Activated T-cell treated with anti-CD3 and anti-CD28 coated beads, Interleukin-2, amount 50 U/mL, for 72 hours (primary cell): ENCODE measurements around the gene PDCL2. TPM values are rescaled to one million over a fixed set of nuclear protein-coding genes. Genes with fewer than 3 reads are reported as not detected.
A peak's percentile ranks its signal among the peaks of the same experiment; 100 is the strongest.
"Not testable (repeated sequence)": the region's sequence is repeated elsewhere in the genome, so short reads cannot be mapped to it uniquely, and the experiment has no call there.

Experiments used
- ATAC-seq, 2 donors: fragments of 150-1000 bp; cut with Tn5 transposase; replicated peaks in 1 of 2; 2 replicates each; pipeline ENCODE4 v1.10.0; 2021; ENCODE audit warnings: moderate library complexity in 2 of 2, mild to moderate bottlenecking in 1 of 2
- DNase-seq, 2 donors: peaks; one replicate each; pipeline ENCODE4 v3.0.0; 2021 to 2022; ENCODE audit warnings: mixed read lengths in 1 of 2
- H3K27ac Mint-ChIP-seq: one replicate; pipeline ENCODE4 v1.8.0; 2022; ENCODE audit warnings: mild to moderate bottlenecking, moderate library complexity, mixed read lengths
- H3K27me3 Mint-ChIP-seq: one replicate; pipeline ENCODE4 v1.8.0; 2022; ENCODE audit warnings: low read depth, mixed read lengths
- H3K36me3 Mint-ChIP-seq, 2 donors: one replicate each; pipeline ENCODE4 v1.8.0; 2022; ENCODE audit warnings: mixed read lengths in 2 of 2, mild to moderate bottlenecking in 1 of 2; ENCODE audit not compliant: insufficient read depth in 2 of 2
- H3K4me1 Mint-ChIP-seq: one replicate; pipeline ENCODE4 v1.8.0; 2022; ENCODE audit warnings: low read depth, mixed read lengths
- H3K4me3 Mint-ChIP-seq, 2 donors: one replicate each; pipeline ENCODE4 v1.8.0; 2022; ENCODE audit warnings: mild to moderate bottlenecking in 2 of 2, mixed read lengths in 2 of 2, moderate library complexity in 2 of 2
- H3K9me3 Mint-ChIP-seq, 2 donors: one replicate each; pipeline ENCODE4 v1.8.0; 2022; ENCODE audit warnings: mixed read lengths in 2 of 2
- total RNA-seq, 2 donors: library from RNA; stranded (reverse); gene quantifications; one replicate each; pipeline ENCODE4 v1.2.3, GENCODE V29; 2022

Gene PDCL2
- total RNA-seq, 2 donors from 2014 or later = not detected

DNA sequence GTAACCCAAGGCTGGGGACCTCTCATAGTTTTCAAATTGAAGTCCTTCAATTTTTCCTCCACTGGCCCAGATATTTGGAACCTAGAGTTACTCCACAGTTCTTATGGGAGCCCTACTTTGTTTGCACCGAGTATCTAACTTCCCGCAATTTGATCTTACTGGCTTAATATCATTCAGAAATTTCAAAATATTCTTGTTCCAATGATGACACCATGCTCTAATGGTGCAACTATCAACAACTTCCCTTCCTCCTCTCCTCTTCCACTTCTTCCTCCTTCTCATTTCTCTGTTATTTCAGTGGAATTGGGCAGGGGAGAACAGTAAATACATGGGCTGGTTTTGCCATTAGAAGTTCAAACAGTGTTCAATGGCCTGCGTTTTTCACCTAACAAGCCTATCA, 20.2 kb downstream of the PDCL2 start:
- Mint-ChIP-seq H3K36me3 (peaks cover 4 to 6% of the 10 kb centered on the region in 2 donors), H3K27ac (no peak overlapping the region), H3K27me3 (peaks cover 6% of the 10 kb centered on the region), H3K4me3 (no peak overlapping the region), H3K9me3 (peaks cover 1 to 4% of the 10 kb centered on the region in 2 donors), H3K4me1 (peaks cover 14% of the 10 kb centered on the region)
- no peak for ATAC-seq
- DNase-seq = no peak

DNA sequence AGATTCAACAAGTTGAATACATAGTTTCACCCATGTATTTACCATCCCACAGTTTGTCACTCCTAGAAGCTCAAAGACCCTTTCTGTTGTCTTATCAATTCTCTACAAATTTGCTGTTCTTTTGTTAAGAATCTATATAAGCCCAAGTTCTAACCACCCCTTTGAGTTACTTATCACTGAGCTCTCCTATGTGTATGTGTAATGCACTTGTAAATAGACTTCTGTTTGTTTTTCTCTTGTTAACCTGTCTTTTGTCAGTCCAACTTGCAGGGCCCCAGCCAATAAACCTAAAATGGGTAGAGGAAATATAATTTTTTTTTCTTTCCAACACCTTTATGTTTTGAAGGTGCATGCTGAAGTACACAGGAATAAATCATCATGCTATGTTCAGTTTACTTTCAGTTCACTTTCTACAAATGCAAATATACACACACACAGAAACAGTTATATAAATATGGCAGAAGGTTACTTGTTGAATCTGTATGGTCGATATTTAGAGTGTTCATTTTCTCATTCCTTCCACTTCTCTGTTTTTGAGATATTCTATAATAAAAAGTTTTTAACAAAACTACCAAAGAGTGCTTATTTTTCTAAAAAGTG, 23.0 kb downstream of the PDCL2 start:
- ATAC-seq = no peak
- no peaks in the 10 kb centered on the region for H3K36me3 Mint-ChIP-seq
- no peaks in the 10 kb centered on the region for H3K9me3 Mint-ChIP-seq
- H3K27ac Mint-ChIP-seq = no peak overlapping the region
- peaks cover 6% of the 10 kb centered on the region for H3K27me3 Mint-ChIP-seq
- DNase-seq = no peak
- no peak overlapping the region for H3K4me3 Mint-ChIP-seq
- H3K4me1 Mint-ChIP-seq = peaks cover 6% of the 10 kb centered on the region

DNA sequence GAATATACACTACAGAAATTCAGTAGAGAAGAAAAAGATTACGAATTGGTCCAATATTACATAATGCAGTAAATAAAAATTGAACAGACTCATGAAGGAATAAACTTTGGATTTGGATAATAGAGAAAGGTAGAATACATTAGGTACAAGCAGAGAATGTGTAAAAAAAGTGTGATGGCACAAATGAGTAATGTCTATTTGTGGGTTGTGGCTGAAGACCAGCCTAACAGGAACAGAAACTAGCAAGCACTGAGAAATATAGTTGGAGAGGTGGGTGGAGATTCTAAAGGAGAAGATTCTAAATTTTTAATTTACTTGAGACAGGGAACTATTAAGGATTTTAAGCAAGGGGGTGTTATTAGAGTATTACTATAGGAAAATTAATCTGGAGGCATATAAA, 30.2 kb downstream of the PDCL2 start:
- DNase-seq (no peak), ATAC-seq (peak; percentile 51 to 62)
- Mint-ChIP-seq H3K4me3 (peak overlapping the region in 1 of 2 donors; percentile 25), H3K4me1 (peaks cover 12% of the 10 kb centered on the region), H3K27ac (peak overlapping the region; percentile 58), H3K36me3 (peaks cover 5 to 6% of the 10 kb centered on the region in 2 donors), H3K9me3 (peaks cover 4 to 6% of the 10 kb centered on the region in 2 donors), H3K27me3 (peaks cover 18% of the 10 kb centered on the region)

DNA sequence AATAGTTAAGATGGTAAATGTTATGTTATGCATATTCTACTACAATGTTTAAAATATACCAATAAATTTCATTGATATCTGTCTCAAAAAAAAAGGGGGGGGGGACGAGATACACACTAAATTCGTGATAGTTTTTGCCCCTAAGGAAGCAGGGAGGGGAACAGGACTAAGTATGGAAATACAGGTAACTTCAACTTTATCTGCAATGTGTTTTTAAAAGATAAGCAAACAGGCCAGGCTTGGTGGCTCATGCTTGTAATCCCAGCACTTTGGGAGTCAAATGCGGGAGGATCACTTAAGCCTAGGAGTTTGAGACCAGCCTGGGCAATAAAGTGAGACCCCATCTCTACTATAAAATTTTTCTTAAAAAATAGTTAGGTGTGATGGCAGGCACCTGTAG, 31.9 kb downstream of the PDCL2 start:
- H3K27ac Mint-ChIP-seq = no peak overlapping the region
- H3K4me1 Mint-ChIP-seq = peaks cover 12% of the 10 kb centered on the region
- peaks cover 4 to 6% of the 10 kb centered on the region in 2 donors for H3K9me3 Mint-ChIP-seq
- peaks cover 5 to 6% of the 10 kb centered on the region in 2 donors for H3K36me3 Mint-ChIP-seq
- no peak for DNase-seq
- no peak overlapping the region for H3K4me3 Mint-ChIP-seq
- peaks cover 18% of the 10 kb centered on the region for H3K27me3 Mint-ChIP-seq
- ATAC-seq = no peak

DNA sequence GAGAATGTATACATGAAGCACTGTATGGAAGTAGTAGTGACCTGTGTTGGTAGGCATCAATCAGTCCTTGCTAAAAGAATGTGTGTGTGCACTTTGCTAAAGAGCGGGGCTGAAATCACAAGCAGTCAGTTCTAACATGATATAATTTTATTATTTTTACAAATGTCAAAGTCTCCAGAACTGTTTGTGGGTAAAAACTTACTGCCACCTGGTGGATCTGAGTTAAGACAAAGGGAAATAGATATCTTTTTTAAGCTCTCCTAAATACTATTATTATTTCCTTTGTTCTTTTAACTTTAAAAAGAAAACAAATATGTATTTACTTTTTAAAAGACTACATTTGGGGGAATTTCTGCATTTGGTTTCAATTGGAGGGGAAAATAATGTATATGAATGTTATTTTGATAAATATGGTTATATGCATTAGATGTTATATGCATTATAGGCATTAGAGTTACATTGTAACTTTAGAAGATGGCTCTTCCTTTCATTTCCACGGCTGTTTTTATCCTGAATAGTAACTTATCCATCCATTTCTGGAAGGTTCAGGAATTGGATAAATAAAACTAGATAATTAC, 37.5 kb downstream of the PDCL2 start:
- DNase-seq (no peak), ATAC-seq (no peak)
- Mint-ChIP-seq H3K4me1 (peaks cover 11% of the 10 kb centered on the region), H3K4me3 (no peak overlapping the region), H3K36me3 (peaks cover 6 to 8% of the 10 kb centered on the region in 2 donors), H3K27ac (no peak overlapping the region), H3K9me3 (peaks cover 4 to 6% of the 10 kb centered on the region in 2 donors), H3K27me3 (peaks cover 11% of the 10 kb centered on the region)

DNA sequence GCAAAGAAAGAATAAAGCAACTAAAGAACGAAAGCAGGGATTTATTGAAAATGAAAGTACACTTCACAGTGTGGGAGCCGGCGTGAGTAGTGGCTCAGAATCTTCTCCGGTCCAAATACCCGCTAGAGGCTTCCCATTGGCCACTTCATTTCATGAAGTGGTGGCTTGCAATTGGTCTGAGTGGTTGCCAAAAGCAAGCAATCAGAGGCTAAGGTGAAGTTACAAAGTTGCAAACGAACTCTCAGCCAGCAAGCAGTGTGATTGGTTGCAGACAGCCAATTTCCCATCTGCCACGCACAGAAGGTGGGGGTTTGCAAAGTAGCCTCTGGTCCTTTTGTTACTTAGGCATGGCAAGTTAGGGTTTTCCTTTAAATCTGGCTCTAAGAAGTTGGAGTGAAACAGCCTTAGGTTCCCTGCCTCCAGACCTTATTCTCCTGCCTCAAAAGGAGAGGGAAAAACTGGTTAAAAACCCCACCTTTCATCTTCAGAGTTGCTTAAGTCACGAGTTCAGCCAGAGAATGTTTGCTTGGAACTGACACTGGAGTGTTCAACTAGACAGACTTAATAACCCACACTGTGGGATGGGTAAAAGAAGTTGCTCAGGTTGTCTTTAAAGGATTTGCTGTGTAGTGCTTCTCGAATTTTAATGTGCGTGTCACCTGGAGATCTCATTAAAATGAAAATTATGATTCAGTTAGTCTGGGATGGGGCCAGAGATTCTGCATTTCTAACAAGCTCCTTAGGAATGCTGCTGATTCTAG, 38.4 kb downstream of the PDCL2 start:
- peaks cover 15% of the 10 kb centered on the region for H3K27me3 Mint-ChIP-seq
- peaks cover 21% of the 10 kb centered on the region for H3K4me1 Mint-ChIP-seq
- ATAC-seq (peak in 1 of 2 donors; percentile 23), DNase-seq (no peak)
- peaks cover 4 to 7% of the 10 kb centered on the region in 2 donors for H3K36me3 Mint-ChIP-seq
- no peak overlapping the region for H3K27ac Mint-ChIP-seq
- H3K9me3 Mint-ChIP-seq = peaks cover 3 to 4% of the 10 kb centered on the region in 2 donors
- H3K4me3 Mint-ChIP-seq = peak overlapping the region in 1 of 2 donors; percentile 13

DNA sequence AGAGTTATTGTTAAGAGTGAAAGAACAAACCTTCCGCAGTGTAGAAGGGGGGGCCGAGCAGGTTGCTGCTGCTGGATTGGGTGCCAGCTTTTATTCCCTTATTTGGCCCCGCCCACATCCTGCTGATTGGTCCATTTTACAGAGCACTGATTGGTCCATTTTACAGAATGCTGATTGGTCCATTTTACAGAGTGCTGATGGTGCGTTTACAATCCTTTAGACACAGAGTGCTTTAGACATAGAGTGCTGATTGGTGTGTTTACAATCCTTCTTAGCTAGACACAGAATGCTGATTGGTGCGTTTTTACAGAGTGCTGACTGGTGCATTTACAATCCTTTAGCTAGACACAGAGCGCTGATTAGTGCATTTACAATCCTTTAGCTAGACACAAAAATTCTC, 40.1 kb downstream of the PDCL2 start:
- H3K9me3 Mint-ChIP-seq, H3K27ac Mint-ChIP-seq, H3K4me3 Mint-ChIP-seq, H3K36me3 Mint-ChIP-seq, DNase-seq, ATAC-seq: not testable (repeated sequence)
- H3K27me3 Mint-ChIP-seq = peaks cover 18% of the 10 kb centered on the region
- peaks cover 27% of the 10 kb centered on the region for H3K4me1 Mint-ChIP-seq

DNA sequence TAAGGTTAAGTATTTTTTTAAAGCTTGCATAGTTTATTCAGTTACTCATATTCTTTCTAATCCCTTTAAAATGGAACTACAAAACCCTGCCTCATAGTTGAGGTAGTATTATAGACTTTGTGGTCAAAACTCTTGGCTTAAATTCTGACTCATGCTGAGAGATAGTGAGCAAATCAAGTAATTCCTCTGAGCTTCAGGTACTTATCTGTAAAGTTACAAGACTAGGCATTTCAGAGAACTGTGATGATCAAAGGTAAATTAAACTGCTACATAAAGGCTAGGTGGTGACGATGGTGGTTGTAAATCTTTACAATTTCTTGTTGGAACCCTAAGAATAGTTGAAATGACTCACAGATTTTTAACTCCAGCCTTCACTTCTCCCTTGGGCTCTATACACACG, 42.2 kb downstream of the PDCL2 start:
- DNase-seq (no peak), ATAC-seq (peak; percentile 59 to 70)
- H3K27me3 Mint-ChIP-seq = peaks cover 18% of the 10 kb centered on the region
- peak overlapping the region; percentile 2 to 15 for H3K4me3 Mint-ChIP-seq
- H3K9me3 Mint-ChIP-seq = no peaks in the 10 kb centered on the region
- H3K36me3 Mint-ChIP-seq = peaks cover 0 to 3% of the 10 kb centered on the region in 2 donors
- peak overlapping the region; percentile 73 for H3K27ac Mint-ChIP-seq
- peaks cover 33% of the 10 kb centered on the region for H3K4me1 Mint-ChIP-seq

DNA sequence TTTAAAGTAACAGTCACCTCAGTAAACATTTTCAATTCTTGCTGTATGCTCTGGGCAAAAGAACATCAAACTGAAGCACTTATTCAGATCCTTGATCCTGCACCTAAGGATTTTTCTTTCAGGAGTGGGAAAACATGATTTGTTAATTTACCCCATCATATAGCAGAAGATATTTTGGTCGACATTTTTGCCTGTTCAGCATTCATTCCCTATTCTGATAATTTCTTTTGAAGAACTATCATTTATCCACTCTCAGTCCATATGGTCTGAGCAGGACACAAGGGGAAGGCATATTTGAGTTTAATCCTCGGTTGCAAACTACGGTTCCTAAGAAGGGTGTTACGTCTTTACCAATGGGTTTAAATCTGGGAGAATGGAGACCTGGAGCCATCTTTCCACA, 44.1 kb downstream of the PDCL2 start:
- peak overlapping the region; percentile 89 to 91 for H3K4me3 Mint-ChIP-seq

DNA sequence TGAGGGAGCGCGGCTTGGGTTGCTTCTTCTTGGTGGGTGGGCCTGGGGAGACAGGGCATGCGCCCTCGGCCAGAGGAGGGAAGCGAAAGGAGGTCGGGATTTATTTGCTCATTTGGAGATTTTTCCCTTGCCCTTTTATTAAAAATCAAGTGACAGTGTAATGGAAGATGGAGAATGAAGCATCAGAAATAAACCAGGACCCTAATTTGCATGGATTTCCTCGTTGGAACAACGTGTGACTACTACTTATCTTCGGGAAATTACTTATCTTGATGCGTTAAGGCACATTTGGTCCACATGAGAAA, 44.6 kb downstream of the PDCL2 start:
- no peak for ATAC-seq
- Mint-ChIP-seq H3K4me3 (peak overlapping the region; percentile 89 to 91), H3K27me3 (peaks cover 18% of the 10 kb centered on the region), H3K9me3 (no peaks in the 10 kb centered on the region), H3K4me1 (peaks cover 51% of the 10 kb centered on the region), H3K36me3 (no peaks in the 10 kb centered on the region), H3K27ac (peak overlapping the region; percentile 44)
- no peak for DNase-seq

More for the DNA sequence above, 44.1 kb downstream of the PDCL2 start:
- Mint-ChIP-seq H3K27me3 (peaks cover 18% of the 10 kb centered on the region), H3K36me3 (peaks cover 0 to 3% of the 10 kb centered on the region in 2 donors), H3K4me1 (peaks cover 51% of the 10 kb centered on the region), H3K9me3 (no peaks in the 10 kb centered on the region), H3K27ac (no peak overlapping the region)
- no peak for DNase-seq
- ATAC-seq = no peak

DNA sequence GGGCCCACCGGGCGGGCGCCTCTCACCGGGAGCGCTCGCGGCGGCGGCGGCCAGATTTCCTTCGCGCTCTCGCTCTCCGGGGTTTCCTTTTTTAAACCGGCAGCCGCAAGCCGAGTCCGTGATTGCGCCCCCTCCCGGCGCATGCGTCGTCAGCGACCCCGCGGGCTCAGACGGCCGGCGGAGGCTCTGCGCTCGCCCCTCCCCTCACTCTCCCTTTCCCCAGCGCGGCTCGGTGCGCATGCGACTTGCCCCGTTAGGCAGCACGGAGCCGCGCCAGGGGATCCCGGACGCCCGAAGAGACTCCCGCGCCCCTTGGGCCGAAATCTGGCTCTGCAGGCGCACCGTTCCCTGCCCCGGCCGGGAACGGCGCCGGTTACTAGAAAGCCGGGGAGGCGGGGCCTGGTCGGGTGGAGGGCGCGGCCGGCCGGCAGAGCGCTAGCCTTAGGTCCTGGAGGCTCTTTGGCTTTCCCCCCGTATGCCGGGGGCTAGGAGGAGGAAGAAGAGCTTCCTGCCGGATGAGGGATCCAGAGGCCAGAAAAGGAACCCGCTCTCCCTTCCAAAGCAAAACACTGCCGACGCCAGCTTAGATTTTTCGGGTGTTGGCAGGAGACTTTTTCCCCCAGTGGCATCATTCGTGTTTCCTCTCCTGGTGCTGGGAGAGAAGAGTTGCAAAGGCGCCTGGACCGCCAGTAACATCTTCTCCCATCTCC, 45.1 kb downstream of the PDCL2 start, which contains the start of gene CLOCK:
Gene CLOCK (minus strand): TSS at position 154 of the 710 bp plus-strand sequence. CDS start 64,124 bp downstream, outside the sequence.
- H3K9me3 Mint-ChIP-seq = no peaks in the 10 kb centered on the region
- peak; percentile 71 to 74 for ATAC-seq
- H3K27me3 Mint-ChIP-seq = peaks cover 18% of the 10 kb centered on the region
- peak within 1 kb of the TSS; percentile 93 for H3K27ac Mint-ChIP-seq
- H3K4me1 Mint-ChIP-seq = peaks cover 53% of the 10 kb centered on the region
- no peaks in the 10 kb centered on the region for H3K36me3 Mint-ChIP-seq
- peak within 1 kb of the TSS; percentile 91 to 95 for H3K4me3 Mint-ChIP-seq
- DNase-seq = peak; percentile 86 to 87

DNA sequence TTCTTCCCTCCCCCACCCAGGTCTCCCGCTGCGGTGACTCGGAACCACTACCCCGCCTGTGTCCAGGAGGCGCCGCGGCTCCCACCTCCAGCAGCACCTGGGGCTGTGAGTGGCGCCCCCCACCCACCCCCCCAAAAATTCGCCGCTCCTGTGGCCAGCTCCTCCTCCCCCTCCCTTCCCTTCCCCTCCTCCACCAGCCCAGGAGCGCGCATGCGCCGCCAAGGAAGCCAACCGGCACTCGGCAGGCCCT, 45.6 kb downstream of the PDCL2 start:
- Mint-ChIP-seq H3K27me3 (peaks cover 18% of the 10 kb centered on the region), H3K9me3 (no peaks in the 10 kb centered on the region), H3K4me3 (peak overlapping the region; percentile 89 to 91), H3K36me3 (no peaks in the 10 kb centered on the region), H3K27ac (no peak overlapping the region), H3K4me1 (peaks cover 57% of the 10 kb centered on the region)
- DNase-seq = no peak
- ATAC-seq = peak; percentile 56 to 61
